Uterus (tissue), 2 donors: ENCODE measurements around the gene C11orf21.

Experiments used
- CTCF ChIP-seq, 4 experiments: fragments of 200-600 bp in 2 of 4; fragments of 450-650 bp in 2 of 4; sonication (generic) in 2 of 4; IDR thresholded peaks; one replicate each; pipeline ENCODE4 v1.5.1; 2016 to 2019; ENCODE audit warnings: antibody characterized with exemption in 4 of 4, mild to moderate bottlenecking in 2 of 4, moderate library complexity in 1 of 4
- POLR2A ChIP-seq, 2 donors: fragments of 450-650 bp; IDR thresholded peaks; one replicate each; pipeline ENCODE4 v1.6.1; 2016; ENCODE audit warnings: antibody characterized with exemption in 2 of 2, mild to moderate bottlenecking in 1 of 2, moderate library complexity in 1 of 2

DNA sequence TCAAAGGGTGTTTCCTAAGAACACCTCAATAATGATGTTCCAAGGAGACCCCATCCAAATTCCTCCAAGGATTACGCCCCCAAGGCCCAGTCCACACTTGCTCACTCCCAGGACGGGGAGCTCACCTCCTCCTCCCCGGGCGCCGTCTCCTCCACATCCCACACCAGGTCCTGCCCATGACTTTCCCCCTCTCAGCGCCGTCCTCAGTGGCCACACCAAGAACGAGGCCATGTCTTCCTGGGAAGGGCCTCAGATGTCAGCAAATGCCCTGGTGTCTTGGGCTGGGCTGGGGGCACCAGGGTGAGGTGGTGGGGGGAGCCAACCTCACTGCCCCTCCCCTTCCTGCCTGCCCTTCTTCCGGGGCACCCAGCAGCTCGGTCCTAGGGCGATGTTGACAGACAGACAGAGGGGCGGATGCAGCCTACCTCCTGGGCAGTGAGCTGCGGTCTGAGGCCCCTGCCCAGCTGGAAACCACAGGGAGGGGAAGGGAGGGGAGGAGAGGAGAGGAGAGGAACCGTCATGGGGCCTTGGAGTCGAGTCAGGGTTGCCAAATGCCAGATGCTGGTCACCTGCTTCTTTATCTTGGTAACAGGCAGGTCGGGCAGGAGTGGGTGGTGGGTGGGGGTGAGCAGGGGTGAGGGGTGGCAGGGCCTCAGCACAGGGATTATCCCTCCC, at the start of gene C11orf21, which contains the start of gene TSPAN32:
- TF ChIP-seq CTCF (IDR thresholded peaks at IDR 0.05): no peak
- TF ChIP-seq POLR2A (IDR thresholded peaks at IDR 0.05): no peak
